Small intestine (tissue), 7 donors: ENCODE data around the gene SIPA1L3. TPM values are rescaled to one million over a fixed set of nuclear protein-coding genes. Genes with fewer than 3 reads are reported as not detected.

Experiments
- DNase-seq, 2 donors: peaks; one replicate each; pipeline versions ENCODE4 v3.0.0 to v3.0.0-alpha.2; 2013
- FAIRE-seq: peaks from 2 replicates; lab custom pipeline; 2012; peaks lifted over from hg19 to GRCh38; lab: Jason Lieb, UNC
- H3K27ac ChIP-seq, 3 donors: one replicate each; pipeline ENCODE4 v1.5.1; 2013; ENCODE audit warnings: low read length in 2 of 3, mild to moderate bottlenecking in 2 of 3, control low read depth in 1 of 3, inconsistent platforms in 1 of 3, low read depth in 1 of 3, moderate library complexity in 1 of 3
- H3K27me3 ChIP-seq, 3 donors: one replicate each; pipeline ENCODE4 v1.6.1; 2013; ENCODE audit warnings: low read length in 3 of 3, inconsistent platforms in 1 of 3; ENCODE audit not compliant: control insufficient read depth in 3 of 3, insufficient read depth in 3 of 3
- H3K36me3 ChIP-seq, 3 donors: one replicate each; pipeline ENCODE4 v1.6.1; 2013; ENCODE audit warnings: low read length in 3 of 3, inconsistent platforms in 1 of 3, low read depth in 1 of 3, mild to moderate bottlenecking in 1 of 3, moderate library complexity in 1 of 3; ENCODE audit not compliant: control insufficient read depth in 3 of 3, insufficient read depth in 2 of 3
- H3K4me1 ChIP-seq, 3 donors: one replicate each; pipeline ENCODE4 v1.6.1; 2013; ENCODE audit warnings: low read length in 2 of 3, inconsistent platforms in 1 of 3, low read depth in 1 of 3, mild to moderate bottlenecking in 1 of 3, moderate library complexity in 1 of 3; ENCODE audit not compliant: control insufficient read depth in 3 of 3, insufficient read depth in 2 of 3
- H3K4me3 ChIP-seq, 3 donors: one replicate each; pipeline ENCODE4 v1.5.1; 2013; ENCODE audit warnings: low read length in 3 of 3, control low read depth in 1 of 3, inconsistent platforms in 1 of 3, low read depth in 1 of 3, mild to moderate bottlenecking in 1 of 3, moderate library complexity in 1 of 3
- H3K9me3 ChIP-seq, 2 donors: one replicate each; pipeline ENCODE4 v1.6.1; 2013; ENCODE audit warnings: low read depth in 1 of 2, low read length in 1 of 2; ENCODE audit not compliant: control insufficient read depth in 2 of 2, insufficient read depth in 1 of 2
- WGBS, 3 donors: extraction: QIAGEN DNeasy Blood & Tissue Kit; methylation state at CpG; one replicate each; pipeline ENCODE4 v1.1.7; 2013; 5-methylcytosine and 5-hydroxymethylcytosine counted together
- polyA plus RNA-seq, 4 donors: library from polyadenylated mRNA; stranded (reverse) in 3 of 4; unstranded in 1 of 4; fragments of 200-250 nt in 3 of 4; fragments of 120-200 nt in 1 of 4; gene quantifications; one replicate each; pipeline versions ENCODE4 v1.2.1 to v1.2.3, GENCODE V29; 2013
- donor health status: healthy with polysubstance abuse.
- donor health status: control.
- donor health status: control.
- donor health status: Bipolar disorder and iron deficiency.
- donor health status: healthy.

The SIPA1L3 gene
- polyA plus RNA-seq, 4 donors = 19.2 to 57.9 (median 34.1) TPM

GRCh38 chr19:38122402-38123093 lies 215.5 kb downstream of the SIPA1L3 start:
- H3K27me3 ChIP-seq = no peaks in the 10 kb centered on the region
- WGBS, 3 donors = 97% methylated on average over 24 of the region's 24 CpGs
- no peak overlapping the region for H3K4me3 ChIP-seq
- H3K36me3 ChIP-seq = peaks cover 13 to 69% (median 29%) of the 10 kb centered on the region in 3 donors
- no peak overlapping the region for H3K27ac ChIP-seq
- no peak for FAIRE-seq
- H3K9me3 ChIP-seq = peaks cover 1 to 51% of the 10 kb centered on the region in 2 donors
- H3K4me1 ChIP-seq = no peaks in the 10 kb centered on the region
- DNase-seq = no peak

GRCh38 chr19:38125238-38125637 lies 218.2 kb downstream of the SIPA1L3 start:
- Histone ChIP-seq H3K4me3 (no peak overlapping the region), H3K27ac (no peak overlapping the region), H3K9me3 (peaks cover 1 to 34% of the 10 kb centered on the region in 2 donors), H3K4me1 (no peaks in the 10 kb centered on the region), H3K36me3 (peaks cover 8 to 55% (median 21%) of the 10 kb centered on the region in 3 donors), H3K27me3 (no peaks in the 10 kb centered on the region)
- DNase-seq (no peak), FAIRE-seq (no peak)
- 96 to 98% (median 97%) methylated on average over 9 of the region's 9 CpGs for WGBS, 3 donors

DNA sequence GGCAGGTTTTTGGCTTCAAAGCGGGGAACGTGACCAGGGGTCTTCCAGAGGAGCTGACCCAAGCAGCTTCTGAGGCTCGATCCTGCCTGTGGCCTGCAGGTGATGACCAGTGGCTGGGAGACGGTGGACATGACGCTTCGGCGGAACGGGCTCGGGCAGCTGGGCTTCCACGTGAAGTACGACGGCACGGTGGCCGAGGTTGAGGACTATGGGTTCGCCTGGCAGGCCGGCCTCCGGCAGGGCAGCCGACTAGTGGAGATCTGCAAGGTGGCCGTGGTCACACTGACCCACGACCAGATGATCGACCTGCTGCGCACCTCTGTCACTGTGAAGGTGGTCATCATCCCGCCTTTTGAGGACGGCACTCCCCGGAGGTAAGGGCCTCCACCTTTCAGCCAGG lies 223.4 kb downstream of the SIPA1L3 start:
- peaks cover 0 to 3% of the 10 kb centered on the region in 2 donors for H3K9me3 ChIP-seq
- WGBS, 3 donors = 95 to 97% (median 96%) methylated on average over 25 of the region's 25 CpGs
- no peaks in the 10 kb centered on the region for H3K27me3 ChIP-seq
- no peak for FAIRE-seq
- H3K36me3 ChIP-seq = peaks cover 2 to 70% (median 13%) of the 10 kb centered on the region in 3 donors
- no peak overlapping the region for H3K27ac ChIP-seq
- H3K4me1 ChIP-seq = no peaks in the 10 kb centered on the region
- H3K4me3 ChIP-seq = no peak overlapping the region
- DNase-seq = no peak

DNA sequence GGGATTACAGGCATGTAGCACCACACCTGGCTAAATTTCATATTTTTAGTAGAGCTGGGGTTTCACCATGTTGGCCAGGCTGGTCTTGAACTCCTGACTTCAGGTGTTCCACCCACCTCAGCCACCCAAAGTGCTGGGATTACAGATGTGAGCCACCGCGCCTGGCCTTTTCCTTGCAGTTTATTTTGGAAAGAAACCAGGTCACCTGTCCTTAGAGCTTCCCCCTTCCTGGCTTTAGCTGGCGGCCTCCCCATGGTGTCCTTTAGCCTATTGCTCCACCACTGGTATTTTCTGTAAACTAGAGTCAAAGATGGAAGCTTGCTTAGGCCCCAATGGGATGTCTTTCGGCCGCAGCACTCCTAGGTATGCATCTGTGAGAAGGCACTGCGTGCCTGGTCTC lies 225.8 kb downstream of the SIPA1L3 start:
- Histone ChIP-seq H3K27me3 (no peaks in the 10 kb centered on the region), H3K36me3 (peaks cover 2 to 70% (median 14%) of the 10 kb centered on the region in 3 donors), H3K4me1 (no peaks in the 10 kb centered on the region), H3K4me3 (no peak overlapping the region), H3K27ac (no peak overlapping the region), H3K9me3 (no peaks in the 10 kb centered on the region)
- no peak for DNase-seq
- 94 to 97% (median 96%) methylated on average over 6 of the region's 6 CpGs for WGBS, 3 donors
- no peak for FAIRE-seq

DNA sequence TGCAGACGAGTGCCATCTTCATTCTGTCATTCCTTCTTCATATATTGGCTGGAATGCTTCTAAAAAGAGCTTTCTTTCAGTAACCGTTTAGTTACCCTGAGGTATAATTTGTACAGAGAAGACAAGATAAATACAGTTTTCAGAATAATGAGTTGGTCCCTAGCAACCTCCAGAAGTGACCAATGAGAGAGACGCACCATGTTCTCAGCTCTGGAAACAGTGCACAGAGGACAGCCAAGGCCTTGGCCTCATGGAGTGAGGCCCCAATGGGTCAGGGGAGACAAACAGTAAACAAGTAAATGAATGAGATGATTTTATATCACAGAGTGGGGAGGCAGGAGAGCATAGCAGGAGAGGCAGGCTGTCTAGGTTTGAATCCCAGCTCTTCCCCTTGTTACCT lies 226.3 kb downstream of the SIPA1L3 start:
- 88 to 95% (median 94%) methylated on average over 3 of the region's 3 CpGs for WGBS, 3 donors

DNA sequence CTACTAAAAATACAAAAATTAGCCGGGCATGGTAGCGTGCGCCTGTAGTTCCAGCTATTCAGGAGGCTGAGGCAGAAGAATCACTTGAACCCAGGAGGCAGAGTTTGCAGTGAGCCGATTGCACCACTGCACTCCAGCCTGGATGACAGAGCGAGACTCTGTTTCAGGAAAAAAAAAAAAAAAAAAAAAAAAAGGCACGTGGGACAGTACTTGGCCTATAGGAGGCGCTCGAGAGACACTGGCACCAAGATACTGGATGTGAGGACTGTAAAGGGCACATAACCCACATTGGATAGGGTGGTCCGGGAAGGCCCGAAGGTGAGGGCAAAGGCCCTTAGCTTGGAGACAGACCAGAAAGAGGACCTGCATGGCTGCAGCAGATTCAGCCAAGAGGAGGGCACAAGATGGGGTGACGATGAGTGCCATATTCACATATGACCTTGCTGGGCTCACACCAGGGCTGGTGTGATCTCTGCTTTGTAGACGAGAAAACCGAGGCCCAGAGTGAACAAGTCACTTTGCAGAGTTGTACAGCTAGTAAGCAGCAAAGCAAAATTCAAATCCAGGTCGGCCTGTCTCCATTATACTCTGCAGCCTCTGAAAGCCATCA lies 227.6 kb downstream of the SIPA1L3 start:
- Histone ChIP-seq H3K27me3 (no peaks in the 10 kb centered on the region), H3K4me1 (no peaks in the 10 kb centered on the region), H3K36me3 (peaks cover 0 to 76% (median 11%) of the 10 kb centered on the region in 3 donors), H3K27ac (no peak overlapping the region), H3K4me3 (no peak overlapping the region), H3K9me3 (no peaks in the 10 kb centered on the region)
- FAIRE-seq = no peak
- peak; percentile 25 to 45 for DNase-seq
- WGBS, 3 donors = 77 to 88% (median 84%) methylated on average over 13 to 14 of the region's 14 CpGs

More for the DNA sequence above, 226.3 kb downstream of the SIPA1L3 start:
- no peaks in the 10 kb centered on the region for H3K4me1 ChIP-seq
- no peak for FAIRE-seq
- H3K4me3 ChIP-seq = no peak overlapping the region
- no peaks in the 10 kb centered on the region for H3K9me3 ChIP-seq
- H3K27me3 ChIP-seq = no peaks in the 10 kb centered on the region
- no peak for DNase-seq
- H3K36me3 ChIP-seq = peaks cover under 1 to 73% (median 14%) of the 10 kb centered on the region in 3 donors
- no peak overlapping the region for H3K27ac ChIP-seq

DNA sequence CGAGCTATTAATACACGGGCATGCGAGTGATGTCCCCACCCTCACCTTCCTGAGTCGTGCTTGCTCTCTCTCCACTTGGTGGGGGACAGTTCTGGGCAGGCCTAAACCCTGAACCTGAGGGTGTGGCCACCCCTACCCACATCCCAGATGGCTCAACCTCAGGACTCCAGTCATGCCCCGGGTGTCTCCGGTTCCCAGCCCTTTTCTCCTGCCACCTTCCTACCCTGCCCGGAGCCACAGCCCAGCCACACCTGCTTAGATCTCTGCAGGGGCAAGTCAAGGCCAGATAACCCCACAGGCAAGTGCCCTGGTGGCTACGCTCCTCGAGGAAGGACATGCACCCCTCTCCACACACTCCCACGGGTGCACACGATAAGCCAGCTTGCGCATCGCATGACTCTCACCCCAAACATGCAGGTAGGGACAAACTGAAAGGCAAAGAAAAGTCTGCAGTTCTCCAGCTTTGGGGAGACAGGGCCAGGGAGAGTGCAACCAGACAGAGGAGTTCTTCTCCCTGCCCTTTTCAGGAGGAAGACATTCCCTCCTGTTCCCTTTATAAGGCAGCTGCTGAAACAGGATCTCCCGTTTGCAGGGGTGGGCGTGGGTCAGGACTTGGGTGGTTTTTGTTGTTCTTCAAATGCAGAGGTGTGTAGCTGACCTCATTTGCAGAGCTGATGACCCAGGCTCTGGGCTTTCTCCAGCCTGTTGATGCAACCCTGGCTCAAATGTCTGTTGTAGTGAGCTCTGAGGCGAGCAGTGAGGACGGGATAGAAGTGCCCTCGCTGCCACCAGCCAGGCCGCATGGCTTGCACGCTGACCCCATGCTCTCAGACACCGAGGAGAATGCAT lies 228.4 kb downstream of the SIPA1L3 start:
- H3K36me3 ChIP-seq = peaks cover 0 to 77% (median 11%) of the 10 kb centered on the region in 3 donors
- H3K9me3 ChIP-seq = no peaks in the 10 kb centered on the region
- 82 to 85% (median 82%) methylated on average over 20 to 21 of the region's 21 CpGs for WGBS, 3 donors
- H3K4me3 ChIP-seq = no peak overlapping the region
- FAIRE-seq = no peak
- H3K4me1 ChIP-seq = no peaks in the 10 kb centered on the region
- DNase-seq = no peak
- no peak overlapping the region for H3K27ac ChIP-seq
- no peaks in the 10 kb centered on the region for H3K27me3 ChIP-seq

- H3K36me3 ChIP-seq = peaks cover 0 to 80% (median 15%) of the 10 kb centered on the region in 3 donors
- no peaks in the 10 kb centered on the region for H3K27me3 ChIP-seq
- H3K4me3 ChIP-seq = no peak overlapping the region
- peak; percentile 16 to 21 for DNase-seq
- no peaks in the 10 kb centered on the region for H3K9me3 ChIP-seq
- H3K27ac ChIP-seq = no peak overlapping the region
- FAIRE-seq = no peak
- WGBS, 3 donors = 50 to 69% (median 62%) methylated on average over 6 of the region's 6 CpGs
- H3K4me1 ChIP-seq = no peaks in the 10 kb centered on the region
These were observed 232.1 kb downstream of the SIPA1L3 start for GRCh38 chr19:38139122-38139521.
